ENCODE measurements around the gene TOP1.

The TOP1 gene

DNA sequence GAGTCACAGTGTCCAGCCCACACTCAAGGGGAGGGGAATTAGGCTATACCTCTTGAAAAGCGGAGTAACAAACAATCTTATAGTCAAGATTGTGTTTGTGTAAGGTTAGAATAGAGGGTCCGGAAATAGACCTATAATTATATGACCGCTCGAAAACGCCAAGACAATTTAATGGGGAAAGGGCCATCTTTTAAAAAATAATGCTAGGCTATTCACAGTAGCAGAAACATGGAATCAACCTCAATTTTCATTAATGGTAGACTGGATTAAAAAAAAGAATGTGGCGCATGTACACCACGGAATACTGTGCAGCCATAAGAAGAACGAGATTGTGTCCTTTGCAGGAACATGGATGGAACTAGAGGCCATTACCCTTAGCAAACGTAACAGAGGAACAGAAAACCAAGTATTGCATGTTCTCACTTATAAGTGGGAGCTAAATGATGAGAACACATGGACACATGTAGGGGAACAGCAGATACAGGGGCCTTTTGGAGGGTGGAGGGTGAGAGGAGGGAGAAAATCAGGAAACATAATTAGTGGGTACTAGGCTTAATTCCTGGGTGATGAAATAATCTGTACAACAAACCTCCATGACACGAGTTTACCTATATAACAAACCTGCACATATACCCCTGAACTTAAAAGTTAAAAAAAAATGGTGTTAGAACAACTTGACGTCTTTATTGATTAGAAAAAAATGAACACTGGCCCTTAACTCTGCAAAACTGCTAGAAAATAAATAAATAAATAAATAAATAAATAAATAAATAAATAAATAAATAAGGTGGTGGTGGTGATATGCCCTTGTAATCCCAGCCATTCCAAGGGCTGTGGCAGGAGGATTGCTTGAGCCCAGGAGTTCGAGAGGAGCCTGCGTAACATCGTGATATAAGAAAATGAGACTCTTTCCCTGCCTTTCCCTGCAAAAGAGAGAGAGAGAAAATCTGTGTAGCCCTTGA, 30.3 kb downstream of the TOP1 start:
- no peak for DNase-seq (ENCODE audit: low spot score)

DNA sequence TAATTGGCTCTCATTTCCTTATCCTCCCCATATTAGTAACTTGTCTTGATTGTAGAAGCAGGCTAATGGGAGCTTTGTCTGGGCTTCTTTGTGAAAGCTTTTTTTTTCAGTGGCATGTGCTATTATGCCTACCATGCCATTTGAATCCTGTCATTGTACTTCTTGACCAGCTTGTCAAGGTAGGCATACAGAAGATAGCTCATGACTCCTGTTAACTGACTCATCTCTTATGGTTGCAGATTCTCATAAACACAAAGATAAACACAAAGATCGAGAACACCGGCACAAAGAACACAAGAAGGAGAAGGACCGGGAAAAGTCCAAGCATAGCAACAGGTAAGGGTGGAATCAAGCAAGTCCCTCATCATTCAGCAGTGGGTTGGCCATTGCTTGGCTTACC, 32.5 kb downstream of the TOP1 start:
- no peak for DNase-seq (ENCODE audit: low spot score)

DNA sequence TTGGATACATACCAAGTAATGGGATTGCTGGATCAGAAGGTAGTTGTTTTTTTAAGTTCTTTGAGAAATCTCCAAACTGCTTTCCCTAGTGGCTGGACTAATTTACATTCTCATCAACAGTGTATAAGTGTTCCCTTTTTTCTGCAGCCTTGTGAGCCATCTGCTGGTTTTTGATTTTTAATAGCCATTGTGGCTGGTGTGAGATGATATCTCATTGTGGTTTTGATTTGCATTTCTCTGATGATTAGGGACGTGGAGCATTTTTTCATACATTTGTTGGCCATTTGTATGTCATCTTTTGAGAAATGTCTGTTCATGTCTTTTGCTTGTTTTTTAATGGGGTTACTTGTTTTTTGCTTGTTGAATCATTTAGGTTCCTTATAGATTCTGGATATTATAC, 34.8 kb downstream of the TOP1 start:
- DNase-seq (ENCODE audit: low spot score): no peak

DNA sequence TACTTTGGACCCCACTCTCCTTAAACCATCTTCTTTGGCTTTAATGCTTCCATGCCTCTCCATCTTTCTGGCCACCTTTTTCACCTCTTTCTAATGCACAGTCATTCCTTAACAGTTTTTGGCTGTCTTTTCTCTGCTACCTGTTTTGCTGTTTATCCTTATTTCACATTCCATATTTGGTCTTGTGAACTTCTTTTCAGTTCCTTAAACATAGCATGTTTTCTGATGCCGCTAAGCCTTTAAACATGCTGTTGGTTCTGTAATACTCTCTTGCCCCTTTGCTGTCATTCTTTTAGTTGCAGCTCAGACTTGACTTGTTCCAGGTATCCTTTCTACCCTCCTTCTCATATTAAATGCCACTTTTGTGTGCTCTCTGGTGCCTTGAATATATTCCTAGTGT, 35.8 kb downstream of the TOP1 start:
- DNase-seq (ENCODE audit: low spot score): no peak

DNA sequence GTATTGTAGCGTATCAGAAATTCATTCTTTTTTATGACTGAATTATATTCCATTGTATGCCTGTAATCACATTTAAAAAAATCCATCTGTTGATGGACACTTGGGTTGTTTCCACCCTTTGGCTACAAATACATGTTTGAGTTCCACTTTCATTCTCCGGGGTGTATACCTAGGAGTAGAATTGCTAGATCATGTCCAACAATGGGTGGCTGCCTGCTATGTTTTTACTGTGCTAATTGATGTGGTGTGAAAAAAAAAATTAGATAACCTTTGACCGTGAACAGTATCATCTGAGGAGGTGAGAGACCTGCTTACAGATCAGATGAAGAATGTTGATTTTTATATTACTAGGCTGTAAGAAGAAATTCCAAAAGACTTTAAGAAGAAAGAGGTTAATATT, 37.1 kb downstream of the TOP1 start:
- no peak for DNase-seq (ENCODE audit: low spot score)

DNA sequence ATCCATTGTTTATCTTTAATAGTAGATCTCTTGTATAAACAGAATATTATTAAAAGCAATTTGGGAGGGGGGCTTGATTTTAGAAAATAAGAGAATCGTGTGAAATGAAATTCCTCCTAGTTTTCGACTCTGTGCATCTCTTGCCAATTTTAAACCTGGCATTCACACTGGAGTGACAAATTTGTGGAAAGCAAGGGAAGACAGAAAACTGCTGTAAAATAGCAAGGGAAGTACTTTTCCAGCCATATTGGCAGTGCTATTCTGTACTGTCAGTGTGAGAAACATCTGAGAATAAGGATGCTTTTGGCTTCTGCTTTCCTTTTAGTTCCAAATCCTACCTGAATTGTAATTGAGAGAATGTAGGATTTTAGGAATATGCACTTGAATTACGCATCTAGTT, 40.2 kb downstream of the TOP1 start:
- no peak for DNase-seq (ENCODE audit: low spot score)

DNA sequence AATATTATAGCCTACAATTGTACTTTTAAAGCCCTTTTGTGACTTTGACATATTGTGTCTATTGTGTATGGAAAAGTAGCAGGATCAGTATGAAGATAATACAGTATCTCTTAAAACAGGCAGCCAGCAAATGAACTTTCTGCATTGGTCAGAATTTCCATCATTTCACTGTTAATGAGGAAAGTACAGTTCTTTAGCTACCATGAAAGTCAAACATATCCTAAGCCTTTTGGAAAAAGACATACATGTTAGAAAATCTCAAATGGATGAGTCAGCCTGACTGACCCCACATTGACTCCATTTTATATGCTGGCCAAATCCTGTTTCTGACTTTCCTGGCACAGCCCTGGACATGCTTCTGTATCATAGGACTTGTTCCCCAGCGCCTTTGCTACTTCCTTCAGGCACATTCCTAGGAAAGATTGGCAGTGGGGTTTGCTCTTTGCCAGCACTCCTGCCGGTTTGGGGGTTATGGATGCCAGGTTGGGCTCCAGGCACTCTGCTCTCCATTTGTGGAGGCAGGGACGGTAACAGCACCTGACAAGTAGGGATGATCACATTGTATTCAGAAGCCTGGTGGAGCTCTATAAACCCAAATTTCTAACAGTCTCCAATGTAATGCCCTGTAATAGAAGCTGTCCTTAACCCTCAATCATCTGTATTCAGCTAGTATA, 43.7 kb downstream of the TOP1 start:
- no peak for DNase-seq (ENCODE audit: low spot score)

DNA sequence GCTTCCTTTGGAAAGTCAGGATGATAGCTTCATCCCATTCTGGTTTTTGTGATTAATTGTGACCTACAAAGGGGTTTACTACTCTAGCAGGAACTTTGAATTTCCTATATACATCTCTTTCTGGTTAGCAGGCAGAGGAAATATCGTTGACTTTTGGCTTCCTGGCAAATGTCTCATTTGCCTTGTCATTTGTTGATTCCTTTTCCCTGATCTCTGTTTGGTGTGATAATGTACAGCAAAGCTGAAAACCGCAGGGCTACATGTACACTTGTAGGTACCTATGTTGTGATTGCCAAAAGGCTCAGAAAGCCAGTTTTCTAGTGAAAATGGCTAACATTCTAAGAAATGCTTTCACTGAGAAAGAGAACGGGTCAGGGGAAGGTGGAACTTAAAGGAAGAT, 44.3 kb downstream of the TOP1 start:
- no peak for DNase-seq (ENCODE audit: low spot score)

DNA sequence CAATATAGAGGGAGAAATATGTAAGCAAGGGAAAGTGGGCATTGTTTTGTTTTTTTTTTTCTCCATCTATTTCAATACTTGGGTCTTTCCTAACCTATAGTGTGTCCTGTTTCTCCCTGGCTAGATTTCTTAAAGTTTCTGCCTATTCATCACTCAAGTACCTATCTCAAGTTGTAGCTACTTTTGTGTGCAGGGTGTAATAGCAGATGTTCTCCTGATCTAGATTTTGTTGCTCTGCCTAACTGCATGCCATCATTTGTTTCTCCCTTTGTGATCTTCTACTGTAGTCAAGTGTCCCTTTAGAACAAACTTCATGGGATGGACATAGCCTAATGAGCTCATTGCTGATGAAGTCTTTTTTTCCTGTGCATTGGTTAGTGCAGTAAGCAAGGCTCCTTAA, 45.8 kb downstream of the TOP1 start:
- DNase-seq (ENCODE audit: low spot score): no peak

DNA sequence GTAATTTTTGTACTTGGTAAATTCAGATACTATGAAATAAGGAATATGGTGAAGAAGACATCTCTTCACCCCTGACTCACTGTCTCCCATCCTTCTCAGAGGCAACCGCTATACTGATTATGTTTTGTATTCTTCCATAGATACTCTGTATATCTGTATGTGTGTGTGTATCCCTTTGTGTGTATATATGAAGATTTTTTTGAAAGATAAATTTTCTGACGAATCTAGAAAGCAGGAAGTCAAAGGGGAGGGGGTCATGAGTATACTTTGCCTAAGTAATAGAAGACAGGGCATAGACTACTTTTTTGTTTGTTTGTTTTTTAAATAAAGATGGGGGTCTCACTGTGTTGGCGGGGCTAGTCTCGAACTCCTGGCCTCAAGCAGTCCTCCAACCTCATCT, 48.2 kb downstream of the TOP1 start:
- DNase-seq (ENCODE audit: low spot score): no peak

DNA sequence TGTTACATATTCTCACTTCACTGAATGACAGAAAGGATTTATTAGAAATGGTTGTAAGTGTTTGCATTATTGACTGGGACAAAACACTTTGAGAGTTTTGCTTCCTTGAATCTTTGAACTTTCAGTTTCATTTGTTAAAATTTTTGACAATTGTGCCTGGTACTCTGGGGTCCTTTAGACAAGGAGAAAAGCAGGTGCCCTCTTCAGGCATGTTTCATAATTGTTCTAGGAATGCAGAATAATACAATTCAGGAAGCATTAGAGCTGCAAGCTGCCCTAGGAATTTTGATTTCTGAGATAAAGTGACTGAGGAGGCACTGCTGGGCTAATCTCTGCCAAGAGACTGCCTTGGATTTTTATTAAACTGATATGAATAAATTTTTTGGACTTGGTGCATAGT, 49.7 kb downstream of the TOP1 start:
- DNase-seq (ENCODE audit: low spot score): no peak

DNA sequence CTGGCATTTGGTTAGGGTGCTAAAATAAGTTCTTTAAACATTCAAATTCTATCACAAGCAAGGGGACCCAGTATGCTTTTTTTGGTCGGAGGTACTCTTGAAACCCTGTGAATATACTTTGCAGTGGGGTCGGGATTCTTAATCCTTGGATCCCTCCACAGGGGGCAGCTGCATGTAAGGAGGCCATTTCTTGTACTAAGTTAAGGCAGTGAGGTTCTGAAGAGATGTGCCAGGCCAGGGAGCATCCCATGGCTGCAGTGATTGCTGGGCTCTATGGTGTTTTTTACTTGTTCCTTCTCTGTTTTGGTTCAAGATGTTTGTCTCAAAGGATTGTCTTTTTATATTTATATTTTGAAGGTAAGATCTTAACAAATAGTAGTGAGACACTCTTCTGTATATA, 50.4 kb downstream of the TOP1 start:
- DNase-seq (ENCODE audit: low spot score): no peak

DNA sequence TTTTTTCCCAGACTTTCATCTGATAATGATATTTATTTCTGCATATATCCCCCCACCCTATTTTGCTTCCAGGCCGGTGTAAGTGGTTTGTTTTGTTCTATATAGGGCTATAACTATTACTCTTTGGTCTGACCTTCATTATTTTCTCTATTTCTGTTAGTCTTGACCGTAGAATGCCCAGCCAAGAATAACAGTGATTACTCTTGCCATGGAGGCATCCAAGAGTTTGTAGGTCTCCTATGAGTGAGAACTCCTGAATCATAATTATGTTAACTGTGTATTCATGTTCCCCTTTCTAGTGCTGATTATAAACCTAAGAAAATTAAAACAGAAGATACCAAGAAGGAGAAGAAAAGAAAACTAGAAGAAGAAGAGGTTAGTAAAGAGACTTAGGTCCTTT, 52.2 kb downstream of the TOP1 start:
- no peak for DNase-seq (ENCODE audit: low spot score)

DNA sequence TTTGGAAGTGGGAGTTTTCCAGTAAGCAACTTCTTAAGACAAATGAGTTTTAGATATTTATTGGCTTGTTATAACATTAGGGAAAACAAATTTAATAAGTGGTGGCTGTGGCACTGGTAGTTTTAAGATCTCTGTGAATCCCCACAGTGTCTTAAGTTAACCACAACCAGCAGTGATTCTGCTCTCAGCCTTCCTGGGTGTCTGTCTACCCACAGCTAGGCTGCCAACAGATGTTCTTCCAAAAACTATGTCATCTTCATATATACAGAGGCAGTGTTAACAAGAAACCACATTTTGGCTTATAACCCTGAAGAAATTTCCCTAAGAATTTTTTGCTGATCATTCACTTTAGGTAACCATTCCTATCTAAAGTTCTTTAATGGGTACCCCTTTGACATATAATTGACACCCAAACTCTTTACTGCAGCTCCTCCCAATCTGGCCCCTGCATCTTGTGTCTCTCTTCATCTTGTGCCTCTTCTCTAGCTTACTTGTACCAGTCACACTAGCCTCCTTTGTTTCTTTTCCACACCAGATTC, 52.7 kb downstream of the TOP1 start:
- DNase-seq (ENCODE audit: low spot score): no peak

DNA sequence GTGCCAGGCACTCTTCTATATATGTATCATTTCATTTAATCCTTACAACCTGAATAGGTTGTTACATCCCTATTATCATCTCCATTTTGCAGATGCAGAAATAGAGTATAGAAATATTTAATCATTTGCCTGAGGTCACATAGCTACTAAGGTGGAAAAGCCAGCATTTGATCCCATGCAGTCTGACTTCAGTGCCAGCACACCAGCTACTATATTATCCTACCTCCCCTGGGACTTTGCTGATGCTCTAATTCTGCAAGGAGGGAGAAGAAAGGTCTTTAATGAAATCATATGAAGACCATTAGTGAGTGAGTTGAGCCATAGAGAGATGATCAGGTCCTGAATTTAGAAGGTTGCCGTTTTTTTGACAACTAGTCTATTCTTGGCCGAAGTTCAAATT, 53.7 kb downstream of the TOP1 start:
- DNase-seq (ENCODE audit: low spot score): no peak

DNA sequence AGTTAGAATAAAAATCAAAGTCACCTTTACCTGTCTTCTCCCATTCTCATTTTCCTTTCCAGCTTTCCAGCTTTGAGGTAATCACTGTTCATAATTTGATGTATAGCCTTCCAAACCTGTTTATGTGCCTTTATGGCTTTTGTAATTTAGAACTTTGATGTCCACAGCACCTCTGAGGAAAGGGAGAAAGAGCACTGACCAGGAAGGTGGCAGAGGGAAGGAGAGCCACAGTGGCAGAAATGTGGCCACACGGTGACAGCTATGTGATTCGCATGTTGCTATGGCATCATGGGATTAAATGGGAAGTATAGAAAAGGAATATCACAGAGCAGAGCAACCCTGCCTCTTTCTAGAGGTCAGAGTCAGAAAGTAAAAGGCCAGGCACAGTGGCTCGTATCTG, 57.0 kb downstream of the TOP1 start:
- no peak for DNase-seq (ENCODE audit: low spot score)

DNA sequence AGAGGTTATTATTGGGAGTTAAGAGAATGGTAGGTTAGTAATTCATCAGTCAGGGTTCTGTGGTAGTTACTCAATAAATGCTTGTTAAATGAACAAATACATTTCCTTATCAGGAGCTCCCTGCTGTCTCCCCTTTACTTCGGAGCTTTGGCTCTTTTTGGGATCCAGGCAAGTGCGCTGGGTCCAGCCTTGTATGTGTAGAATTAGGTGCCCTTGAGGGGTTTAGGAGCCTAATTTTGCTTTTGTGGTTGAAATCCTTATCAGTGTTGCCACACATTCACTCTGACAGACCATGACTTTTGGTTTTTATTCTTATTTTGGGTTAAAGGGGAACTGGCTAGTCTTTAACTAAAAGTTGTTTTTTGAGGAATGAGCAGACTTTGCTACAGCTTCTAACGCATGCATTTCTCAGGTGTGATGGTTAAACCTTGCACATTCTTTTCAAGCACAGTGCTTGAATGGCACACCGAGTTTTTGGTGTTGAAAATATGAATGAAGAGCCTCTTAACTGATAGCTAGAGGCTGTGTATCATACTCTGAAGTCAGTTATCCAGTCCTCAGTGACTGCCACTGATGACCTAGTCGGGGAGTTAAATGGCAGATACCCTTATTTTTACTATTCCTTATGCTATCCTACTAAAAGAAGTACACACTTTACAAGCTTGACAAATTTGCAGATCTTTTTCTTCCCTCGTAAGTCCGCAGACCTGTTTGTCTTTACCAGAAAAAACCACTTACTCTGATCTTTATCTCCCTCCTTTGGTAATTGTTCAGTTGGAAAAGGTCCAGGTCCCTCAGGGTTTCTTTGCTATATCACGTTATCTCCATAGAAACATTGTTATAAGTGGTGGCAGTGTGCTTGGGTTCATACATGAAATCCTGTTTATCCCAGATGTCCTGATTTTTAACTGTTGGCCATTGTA, 58.0 kb downstream of the TOP1 start:
- DNase-seq (ENCODE audit: low spot score): no peak

DNA sequence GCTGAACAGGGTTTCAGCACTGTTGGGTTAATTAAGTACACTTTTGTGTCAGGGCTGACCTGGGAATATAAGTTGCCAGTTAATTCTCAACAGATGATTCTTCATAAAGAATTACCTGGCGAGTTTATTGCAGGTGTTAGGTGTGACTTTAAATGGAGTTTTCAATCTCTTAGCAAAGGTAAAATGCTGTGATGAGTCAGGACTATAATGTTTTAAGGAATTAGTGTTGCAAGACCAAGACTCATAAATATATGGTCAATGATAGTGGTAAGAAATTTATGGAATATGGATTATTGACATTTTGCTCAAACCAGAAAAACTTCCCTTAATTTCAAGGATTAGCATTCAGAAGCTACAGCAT, 58.7 kb downstream of the TOP1 start:
- DNase-seq (ENCODE audit: low spot score): no peak

DNA sequence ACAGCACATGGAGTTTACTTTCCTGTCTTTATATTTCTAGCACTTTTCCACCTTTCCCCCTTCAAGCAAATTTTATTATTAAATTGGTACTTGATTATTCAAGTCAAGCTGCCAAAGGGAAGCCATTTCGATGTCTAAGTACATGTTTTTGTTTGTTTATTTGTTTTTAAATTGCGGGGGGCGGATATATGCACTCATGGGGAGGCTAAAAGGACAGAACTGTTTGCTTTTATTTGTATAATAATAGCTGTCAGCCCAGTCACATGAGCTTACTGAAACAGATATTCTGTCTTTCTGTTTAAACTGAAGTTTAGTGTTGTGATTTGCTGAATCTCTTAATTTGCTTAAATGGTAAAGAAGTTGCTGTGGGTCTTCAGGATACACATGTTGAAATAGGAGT, 59.2 kb downstream of the TOP1 start:
- no peak for DNase-seq (ENCODE audit: low spot score)

DNA sequence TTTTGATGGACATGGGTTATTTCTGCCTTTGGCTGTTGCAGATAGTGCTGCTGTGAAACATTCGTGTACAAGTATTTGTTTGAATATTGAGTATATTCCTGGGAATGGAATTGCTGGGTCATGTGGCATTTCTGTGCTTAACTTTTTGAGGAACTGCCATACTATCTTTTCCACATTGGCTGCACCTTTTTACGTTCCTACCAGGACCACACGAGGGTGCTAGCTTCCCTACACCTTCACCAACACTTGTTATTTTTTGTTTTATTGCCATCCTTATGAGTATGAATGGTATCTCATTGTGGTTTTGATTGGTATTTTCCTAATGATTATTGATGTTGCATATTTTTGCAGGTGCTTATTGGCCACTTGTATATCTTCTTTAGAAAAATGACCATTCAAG, 60.9 kb downstream of the TOP1 start:
- DNase-seq (ENCODE audit: low spot score): no peak

DNA sequence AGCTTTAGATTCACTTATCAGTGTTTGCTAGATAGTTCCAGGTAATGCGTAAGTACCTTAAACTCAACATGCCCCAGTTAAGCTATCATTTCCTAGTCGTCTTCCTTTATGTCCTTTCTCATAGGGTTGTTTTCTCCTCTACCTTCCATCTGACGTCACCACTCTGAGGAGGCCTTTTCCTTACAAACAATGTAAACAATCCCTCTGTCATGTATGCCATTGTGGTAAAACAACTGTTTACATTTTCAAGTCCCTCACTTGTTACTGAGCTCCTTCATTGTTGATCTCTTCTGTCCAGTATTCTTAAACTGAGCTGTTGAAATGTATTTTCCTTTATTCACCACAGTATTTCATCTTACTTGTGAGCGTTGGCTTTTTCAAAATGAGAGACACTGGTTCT, 63.3 kb downstream of the TOP1 start:
- no peak for DNase-seq (ENCODE audit: low spot score)

DNA sequence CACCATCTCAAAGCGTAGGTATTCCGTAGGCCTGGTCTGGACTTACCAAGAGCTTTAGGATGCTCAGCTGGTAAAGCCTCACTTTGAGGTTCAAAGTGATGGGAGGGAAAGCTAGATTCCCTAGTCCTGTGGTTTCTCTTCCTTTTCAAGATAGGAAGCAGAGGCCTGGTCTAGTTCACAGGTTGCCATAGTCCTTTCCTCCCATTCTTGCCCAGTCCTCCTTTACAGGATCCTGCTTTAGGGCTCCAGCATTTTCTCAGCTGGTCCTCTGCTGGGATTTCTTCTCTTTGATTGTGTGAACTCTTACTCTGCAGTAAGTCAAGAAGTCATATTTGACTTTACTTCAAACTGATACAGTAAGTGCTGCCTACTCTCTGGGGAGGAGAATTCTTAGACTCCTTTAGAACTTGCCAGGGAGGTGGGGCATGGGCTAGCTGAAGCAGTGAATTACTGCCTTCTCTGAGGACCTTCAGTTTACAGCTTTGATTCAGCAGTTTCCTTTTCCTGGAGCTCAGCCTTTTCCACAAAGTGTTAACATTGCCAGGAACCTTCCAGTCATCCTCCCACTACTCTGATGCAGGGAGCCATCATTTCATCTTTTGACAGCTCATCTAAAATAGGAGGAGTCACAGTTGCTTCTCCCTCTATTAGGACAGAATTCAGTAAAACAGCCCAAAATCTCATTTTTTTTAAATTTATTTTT, 65.9 kb downstream of the TOP1 start:
- no peak for DNase-seq (ENCODE audit: low spot score)
